ENCODE measurements around the gene WDFY4. TPM values are rescaled to one million over a fixed set of nuclear protein-coding genes. Genes with fewer than 3 reads are reported as not detected.

The WDFY4 gene
- total RNA-seq, 1 experiment from 2014 or later, result not detected

GRCh38 chr10:48648172-48648942 is 36.3 kb upstream of the WDFY4 start:
- no peak for DNase-seq
- Histone ChIP-seq H3K79me2 (ENCODE audit: low read depth) (no peaks in the 10 kb centered on the region), H3K27me3 (ENCODE audit: insufficient read depth, low read depth) (no peaks in the 10 kb centered on the region), H3K9me3 (ENCODE audit: insufficient read depth, low read depth) (0 out of 2 replicates have a peak, but pooled peaks cover under 1% of the 10 kb centered on the region), H4K20me1 (ENCODE audit: insufficient read depth) (no peaks in the 10 kb centered on the region), H3K36me3 (ENCODE audit: low read depth) (no peaks in the 10 kb centered on the region), H3K4me1 (replicated peaks; ENCODE audit: insufficient read depth) (no peaks in the 10 kb centered on the region), H3K4me2 (no peak overlapping the region), H3K9me2 (ENCODE audit: insufficient read depth) (no peaks in the 10 kb centered on the region), H2AFZ (no peak overlapping the region), H3K4me3 (no peak overlapping the region), H3F3A (ENCODE audit: insufficient read depth, low read depth) (no peaks in the 10 kb centered on the region), H3K27ac (no peak overlapping the region)
- ChIA-PET CTCF (no interaction called here), POLR2A (ENCODE audit: unreplicated experiment) (no interaction called here)
- TF ChIP-seq EZH2 (IDR thresholded peaks at IDR 0.05; ENCODE audit: low read depth) (no peak), CTCF (conservative IDR thresholded peaks at IDR 0.05) (no peak)
- BruUV-seq (replicated peaks), result no TSS peak
- intact Hi-C loops (cut with micrococcal nuclease; ENCODE audit: unreplicated experiment), result no loop called here

- Histone ChIP-seq H3F3A (ENCODE audit: insufficient read depth, low read depth) (no peaks in the 10 kb centered on the region), H3K27ac (no peak overlapping the region), H2AFZ (no peak overlapping the region), H4K20me1 (ENCODE audit: insufficient read depth) (no peaks in the 10 kb centered on the region), H3K36me3 (ENCODE audit: low read depth) (no peaks in the 10 kb centered on the region), H3K9me3 (ENCODE audit: insufficient read depth, low read depth) (no peaks in the 10 kb centered on the region), H3K27me3 (ENCODE audit: insufficient read depth, low read depth) (no peaks in the 10 kb centered on the region), H3K9me2 (ENCODE audit: insufficient read depth) (no peaks in the 10 kb centered on the region), H3K79me2 (ENCODE audit: low read depth) (no peaks in the 10 kb centered on the region), H3K4me3 (no peak overlapping the region), H3K4me1 (replicated peaks; ENCODE audit: insufficient read depth) (no peaks in the 10 kb centered on the region), H3K4me2 (no peak overlapping the region)
- CTCF ChIA-PET, result interaction anchor here (0.7 kb wide), 1 partner anchor 77 kb away, joined by 11 read pairs; no protein-coding TSS in a partner anchor
- no peak for DNase-seq
- BruUV-seq (replicated peaks), result no TSS peak
- TF ChIP-seq EZH2 (IDR thresholded peaks at IDR 0.05; ENCODE audit: low read depth) (no peak), CTCF (conservative IDR thresholded peaks at IDR 0.05) (no peak)
- intact Hi-C loops (cut with micrococcal nuclease; ENCODE audit: unreplicated experiment), result no loop called here
- POLR2A ChIA-PET (ENCODE audit: unreplicated experiment), result no interaction called here
Measured at GRCh38 chr10:48649349-48649944, 35.2 kb upstream of the WDFY4 start.

GRCh38 chr10:48651293-48651692 is 33.4 kb upstream of the WDFY4 start:
- Histone ChIP-seq H3K79me2 (ENCODE audit: low read depth) (no peaks in the 10 kb centered on the region), H3K4me2 (no peak overlapping the region), H3K4me3 (no peak overlapping the region), H3K4me1 (replicated peaks; ENCODE audit: insufficient read depth) (peaks cover 12% of the 10 kb centered on the region; the same call in 1 of the 2 replicates), H3F3A (ENCODE audit: insufficient read depth, low read depth) (no peaks in the 10 kb centered on the region), H3K9me3 (ENCODE audit: insufficient read depth, low read depth) (no peaks in the 10 kb centered on the region), H3K27me3 (ENCODE audit: insufficient read depth, low read depth) (no peaks in the 10 kb centered on the region), H3K27ac (no peak overlapping the region), H4K20me1 (ENCODE audit: insufficient read depth) (no peaks in the 10 kb centered on the region), H3K36me3 (ENCODE audit: low read depth) (no peaks in the 10 kb centered on the region), H2AFZ (no peak overlapping the region), H3K9me2 (ENCODE audit: insufficient read depth) (no peaks in the 10 kb centered on the region)
- intact Hi-C loops (cut with micrococcal nuclease; ENCODE audit: unreplicated experiment), result no loop called here
- DNase-seq, result no peak
- POLR2A ChIA-PET (ENCODE audit: unreplicated experiment), result no interaction called here
- TF ChIP-seq CTCF (conservative IDR thresholded peaks at IDR 0.05) (no peak), EZH2 (IDR thresholded peaks at IDR 0.05; ENCODE audit: low read depth) (no peak)
- no TSS peak for BruUV-seq (replicated peaks)
- CTCF ChIA-PET, result no interaction called here

Data from PC-9 (cell line).